OCI-LY7 (cell line): ENCODE measurements around the gene MARCHF9. TPM values are rescaled to one million over a fixed set of nuclear protein-coding genes. Genes with fewer than 3 reads are reported as not detected.
"Not testable (repeated sequence)": the region's sequence is repeated elsewhere in the genome, so short reads cannot be mapped to it uniquely, and the experiment has no call there.

Source experiments
- BruUV-seq: library from RNA; stranded (reverse); fragments of 400-500 nt; replicated peaks from 2 replicates; lab custom pipeline; 2021; lab: Mats Ljungman, UMichigan
- CTCF ChIA-PET: fragments of 300-600 bp; sonication (Branson Sonifier 250); formaldehyde crosslinking; loops from one replicate; lab custom pipeline; 2022; ENCODE audit warnings: antibody characterized with exemption; ENCODE audit not compliant: unreplicated experiment; lab: Charles Lee
- POLR2A ChIA-PET: fragments of 300-600 bp; sonication (Branson Sonifier 250); formaldehyde crosslinking; loops from one replicate; lab custom pipeline; 2022; ENCODE audit warnings: antibody characterized with exemption; lab: Charles Lee
- DNase-seq: peaks from one replicate; pipeline ENCODE4 v3.0.0-alpha.2; 2015; ENCODE audit warnings: low spot score
- H2AFZ ChIP-seq: fragments of 200-600 bp; sonication (generic), shearing (Covaris generic); 2 replicates; pipeline ENCODE4 v1.6.1; 2014; ENCODE audit warnings: mild to moderate bottlenecking, antibody characterized with exemption, low read length, moderate library complexity
- H3K27ac ChIP-seq: fragments of 200-600 bp; sonication (generic); 2 replicates; pipeline ENCODE4 v1.5.1; 2014; ENCODE audit warnings: mixed run types, low read depth, mild to moderate bottlenecking, moderate library complexity, low read length, inconsistent platforms; ENCODE audit not compliant: poor library complexity, severe bottlenecking
- H3K36me3 ChIP-seq: fragments of 200-600 bp; sonication (generic); 2 replicates; pipeline ENCODE4 v1.6.1; 2014; ENCODE audit warnings: mild to moderate bottlenecking, antibody characterized with exemption, low read length, moderate library complexity, mixed read lengths; ENCODE audit not compliant: insufficient read depth
- H3K4me1 ChIP-seq: fragments of 200-600 bp; sonication (generic); 2 replicates; pipeline ENCODE4 v1.5.1; 2014; ENCODE audit warnings: mild to moderate bottlenecking, low read length; ENCODE audit not compliant: insufficient read depth, poor library complexity, severe bottlenecking
- H3K4me2 ChIP-seq: fragments of 200-600 bp; sonication (generic); 2 replicates; pipeline ENCODE4 v1.6.1; 2014; ENCODE audit warnings: mild to moderate bottlenecking, low read length
- H3K4me3 ChIP-seq: fragments of 200-600 bp; sonication (generic); 2 replicates; pipeline ENCODE4 v1.5.1; 2014; ENCODE audit warnings: mild to moderate bottlenecking, low read depth, low read length; ENCODE audit not compliant: poor library complexity, severe bottlenecking
- H3K79me2 ChIP-seq: fragments of 200-600 bp; sonication (generic); 2 replicates; pipeline ENCODE4 v1.6.1; 2016; ENCODE audit warnings: low read depth, mild to moderate bottlenecking, low read length, moderate library complexity, mixed read lengths; ENCODE audit not compliant: insufficient read depth
- H3K9me2 ChIP-seq: fragments of 200-600 bp; sonication (generic); 2 replicates; pipeline ENCODE4 v1.6.1; 2016; ENCODE audit warnings: mild to moderate bottlenecking, low read length, mixed read lengths; ENCODE audit not compliant: insufficient read depth
- H3K9me3 ChIP-seq: fragments of 200-600 bp; sonication (generic); 2 replicates; pipeline ENCODE4 v1.6.1; 2014; ENCODE audit warnings: mild to moderate bottlenecking, mixed run types, low read length, mixed read lengths
- H4K20me1 ChIP-seq: fragments of 200-600 bp; sonication (generic); 2 replicates; pipeline ENCODE4 v1.6.1; 2014; ENCODE audit warnings: mild to moderate bottlenecking, antibody characterized with exemption, low read length, moderate library complexity, mixed read lengths; ENCODE audit not compliant: insufficient read depth
- CTCF ChIP-seq: fragments of 200-600 bp; sonication (generic); conservative IDR thresholded peaks from 2 replicates; pipeline ENCODE4 v1.5.1; 2014; ENCODE audit warnings: mild to moderate bottlenecking, antibody characterized with exemption, low read length, moderate library complexity, mixed read lengths
- EZH2phosphoT487 ChIP-seq: fragments of 200-600 bp; sonication (generic); IDR thresholded peaks from 2 replicates; pipeline ENCODE4 v1.6.1; 2018; ENCODE audit warnings: low read depth, borderline replicate concordance, mild to moderate bottlenecking, mixed run types, antibody characterized with exemption, low read length, moderate library complexity, mixed read lengths
- intact Hi-C: fragments of 100-400 bp; cut with micrococcal nuclease; formaldehyde crosslinking; loops from one replicate; pipeline ENCODE4 v1.10.0; 2022; ENCODE audit not compliant: unreplicated experiment
- total RNA-seq, 2 experiments: library from RNA; depleted of rRNA in 1 of 2; stranded (reverse); fragments of >200 nt in 1 of 2; shearing (Covaris generic) in 1 of 2; gene quantifications; 2 replicates each; pipeline ENCODE4 v1.2.3, GENCODE V29; 2014 to 2022

MARCHF9 gene
- total RNA-seq, 2 experiments from 2014 or later: 29.3 to 46.2 TPM

GRCh38 chr12:57719777-57720605 is 34.9 kb upstream of the MARCHF9 start:
- no peaks in the 10 kb centered on the region for H3K9me2 ChIP-seq
- TF ChIP-seq CTCF (no peak), EZH2phosphoT487 (no peak)
- H3K9me3 ChIP-seq: no peaks in the 10 kb centered on the region
- no peak for DNase-seq
- peaks cover 55% of the 10 kb centered on the region for H3K36me3 ChIP-seq
- peaks cover 20% of the 10 kb centered on the region for H3K4me1 ChIP-seq
- intact Hi-C loops: no loop called here
- H2AFZ ChIP-seq: no peak overlapping the region
- ChIA-PET POLR2A (interaction anchor here (0.6 to 1.0 kb wide), 2 partner anchors 10 to 183 kb away, joined by 3 to 4 read pairs; no protein-coding TSS in a partner anchor), CTCF (no interaction called here)
- BruUV-seq: no TSS peak
- H3K27ac ChIP-seq: no peak overlapping the region
- no peaks in the 10 kb centered on the region for H4K20me1 ChIP-seq
- no peak overlapping the region for H3K4me2 ChIP-seq
- H3K79me2 ChIP-seq: no peaks in the 10 kb centered on the region
- H3K4me3 ChIP-seq: no peak overlapping the region

- TF ChIP-seq EZH2phosphoT487: no peak
- 0 out of 2 replicates have a peak, but pooled peaks have one; percentile 12 for TF ChIP-seq CTCF
- Histone ChIP-seq H3K9me2 (no peaks in the 10 kb centered on the region), H3K4me1 (peaks cover 16% of the 10 kb centered on the region), H3K36me3 (peaks cover 54% of the 10 kb centered on the region), H4K20me1 (no peaks in the 10 kb centered on the region), H3K4me2 (no peak overlapping the region), H3K79me2 (no peaks in the 10 kb centered on the region), H3K9me3 (no peaks in the 10 kb centered on the region), H3K27ac (no peak overlapping the region), H2AFZ (no peak overlapping the region), H3K4me3 (no peak overlapping the region)
- ChIA-PET POLR2A (no interaction called here), CTCF (no interaction called here)
- DNase-seq: no peak
- TSS peak; percentile 91 for BruUV-seq
- intact Hi-C loops: no loop called here
Observed at GRCh38 chr12:57720606-57721595, 34.0 kb upstream of the MARCHF9 start.

- BruUV-seq, H3K9me2 ChIP-seq, CTCF ChIA-PET, H3K9me3 ChIP-seq, H3K4me2 ChIP-seq, H2AFZ ChIP-seq, H3K79me2 ChIP-seq, H3K4me1 ChIP-seq, DNase-seq, intact Hi-C loops, H3K4me3 ChIP-seq, H3K27ac ChIP-seq, H4K20me1 ChIP-seq: not testable (repeated sequence)
- POLR2A ChIA-PET: interaction anchor here (1.2 kb wide), 1 partner anchor 28 kb away, joined by 4 read pairs; the partner anchor contains the start of gene OS9
- peaks cover 54% of the 10 kb centered on the region for H3K36me3 ChIP-seq
Observed at GRCh38 chr12:57721846-57722608, 32.9 kb upstream of the MARCHF9 start.
